Putamen (tissue), 1 donor: ENCODE measurements around the gene C1QL3.

Experiments
- DNase-seq: peaks from one replicate; pipeline ENCODE4 v3.0.0-alpha.2; 2016; ENCODE audit warnings: low spot score

C1QL3 gene

DNA sequence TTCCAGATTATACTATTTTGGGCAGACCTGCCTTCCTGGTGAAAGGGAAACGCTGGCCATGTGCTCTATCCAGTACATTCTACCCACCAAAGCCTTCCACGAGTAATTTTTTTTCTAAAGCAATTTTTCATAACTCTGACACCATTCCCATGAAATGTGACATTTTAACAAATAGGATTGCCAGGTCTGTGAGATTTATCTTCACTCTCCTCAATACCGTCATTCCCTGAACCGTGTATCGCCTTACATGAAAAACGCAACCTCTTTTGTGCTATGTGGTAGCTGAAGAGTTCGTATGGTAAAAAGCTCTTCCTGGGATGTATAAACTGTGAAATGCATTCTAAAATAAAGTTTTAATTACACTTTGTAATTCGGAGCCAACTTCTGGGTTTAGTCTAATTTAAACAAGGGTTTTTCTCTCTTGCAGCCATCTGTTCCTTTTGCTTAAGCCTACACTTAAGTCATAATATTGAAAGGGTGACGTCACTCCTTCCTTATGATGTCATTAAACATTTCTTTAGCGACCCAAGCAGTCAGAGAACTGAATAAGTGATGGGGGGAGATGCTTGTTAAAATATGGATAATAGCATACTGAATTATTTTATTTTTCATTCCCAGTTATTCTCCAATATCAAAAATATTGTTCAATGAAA, 27.7 kb downstream of the C1QL3 start:
- DNase-seq: no peak

DNA sequence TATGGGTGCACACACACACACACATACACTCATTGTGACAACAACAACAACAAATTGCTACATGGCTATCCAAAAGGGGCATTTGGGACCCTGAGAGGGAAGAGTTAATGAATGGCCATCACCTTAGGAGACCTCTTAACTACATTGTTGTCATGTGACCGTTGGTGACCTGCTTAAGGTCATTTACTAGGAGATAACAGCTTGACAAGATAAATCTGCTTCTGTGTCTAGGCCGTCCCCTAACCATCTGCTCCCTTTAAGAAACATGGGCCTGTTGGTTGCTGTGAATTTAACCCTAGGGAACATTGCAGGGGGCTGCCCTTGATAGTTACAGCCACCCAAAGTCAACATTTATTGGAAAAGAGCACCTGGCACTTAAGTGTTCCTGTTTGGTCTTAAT, 29.7 kb downstream of the C1QL3 start:
- DNase-seq: no peak

DNA sequence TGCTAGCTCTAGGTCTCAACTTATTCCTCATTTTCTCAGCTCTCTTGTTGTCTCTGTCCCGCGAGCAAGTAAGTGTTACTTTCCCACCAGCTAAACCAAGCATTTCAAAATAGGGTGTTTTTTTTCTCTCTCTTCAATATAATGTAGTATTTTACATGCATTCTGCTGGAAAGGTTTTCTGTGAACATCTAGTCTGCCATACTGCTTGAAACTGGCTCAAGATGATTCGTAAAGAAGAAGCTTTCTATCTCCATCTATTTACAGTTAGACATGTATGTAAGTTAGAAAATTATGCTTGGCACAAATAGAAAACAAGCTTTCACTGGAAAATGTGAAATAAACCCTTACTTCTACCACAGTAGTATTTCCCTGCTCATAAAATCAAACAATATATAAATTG, 31.2 kb downstream of the C1QL3 start:
- DNase-seq: no peak

DNA sequence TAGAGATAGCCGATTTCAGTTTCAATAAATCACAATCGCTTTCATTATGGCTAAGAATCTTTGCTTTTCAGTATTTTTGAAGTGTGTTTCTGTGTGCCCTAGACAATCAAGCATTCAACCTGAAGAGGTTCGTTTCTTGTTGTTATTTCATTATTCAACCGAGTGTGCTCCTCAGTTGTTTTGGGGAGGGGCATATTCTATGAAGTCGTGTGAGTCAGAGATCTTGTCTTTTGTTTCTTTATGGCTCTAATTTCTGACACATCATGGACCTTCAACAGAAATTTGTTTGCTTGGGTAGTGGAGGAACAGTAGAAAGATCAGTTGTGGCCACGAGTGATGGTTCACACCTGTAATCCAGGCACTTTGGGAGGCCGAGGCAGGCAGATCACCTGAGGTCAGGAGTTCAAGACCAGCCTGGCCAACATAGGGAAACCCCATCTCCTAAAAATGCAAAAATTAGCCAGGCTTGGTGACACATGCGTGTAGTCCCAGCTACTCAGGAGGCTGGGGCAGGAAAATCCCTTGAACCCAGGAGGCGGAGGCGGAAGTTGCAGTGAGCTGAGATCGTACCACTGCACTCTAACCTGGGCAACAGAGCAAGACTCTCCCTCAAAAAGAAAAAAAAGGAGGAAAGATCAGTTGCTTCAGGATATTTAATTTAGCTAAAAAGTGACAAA, 38.3 kb downstream of the C1QL3 start:
- no peak for DNase-seq

DNA sequence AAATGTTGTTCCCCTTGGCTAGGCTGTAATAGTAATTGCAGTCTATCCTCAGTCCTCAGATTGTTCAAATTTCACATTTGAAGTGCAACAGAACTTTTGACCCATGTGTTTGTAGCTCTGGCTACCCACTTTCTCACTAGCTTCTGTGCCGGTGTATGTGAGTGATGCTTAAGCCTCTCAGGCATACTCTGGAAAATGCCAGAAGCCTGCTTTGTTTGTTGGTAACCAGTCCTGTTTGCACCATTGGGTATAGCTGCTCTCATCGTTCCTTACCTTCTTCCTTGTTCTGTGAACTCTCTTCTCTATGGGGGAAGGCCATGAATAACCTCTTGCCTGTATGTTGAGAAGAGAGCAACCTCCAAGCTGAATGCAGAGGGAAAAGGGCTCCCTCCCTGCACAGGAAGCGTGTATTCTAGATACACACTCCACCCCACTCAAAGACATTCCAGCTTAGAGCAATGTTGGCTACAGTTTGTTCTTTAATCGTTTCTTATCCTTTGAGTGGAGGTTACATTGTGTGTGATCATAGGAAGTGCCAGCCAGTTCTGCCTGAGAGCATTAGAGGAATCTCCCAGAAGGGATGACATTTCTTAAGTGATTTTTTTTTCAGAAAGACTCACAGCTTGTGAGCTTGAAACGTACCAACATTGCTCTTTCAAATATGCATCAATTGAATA, 40.5 kb downstream of the C1QL3 start:
- DNase-seq: no peak

DNA sequence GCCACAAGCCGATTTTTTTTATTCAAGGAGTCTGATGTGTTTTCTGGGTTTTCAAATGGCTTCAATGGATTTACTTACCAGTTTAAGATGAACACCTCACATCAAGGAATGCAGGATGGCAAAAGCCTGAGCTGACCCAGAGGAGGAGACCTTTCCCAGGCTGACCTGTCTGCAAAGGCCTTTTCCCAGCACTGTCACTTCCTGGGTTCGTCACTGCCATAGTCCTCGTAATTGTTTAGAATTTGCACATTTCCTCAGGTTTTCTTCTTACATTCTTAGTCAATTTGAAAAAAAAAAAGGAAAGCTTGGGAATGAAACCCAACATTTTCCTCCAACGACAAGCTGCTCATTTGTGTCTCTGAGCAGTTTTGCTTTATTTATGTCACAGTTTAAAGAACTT, 42.9 kb downstream of the C1QL3 start:
- no peak for DNase-seq

DNA sequence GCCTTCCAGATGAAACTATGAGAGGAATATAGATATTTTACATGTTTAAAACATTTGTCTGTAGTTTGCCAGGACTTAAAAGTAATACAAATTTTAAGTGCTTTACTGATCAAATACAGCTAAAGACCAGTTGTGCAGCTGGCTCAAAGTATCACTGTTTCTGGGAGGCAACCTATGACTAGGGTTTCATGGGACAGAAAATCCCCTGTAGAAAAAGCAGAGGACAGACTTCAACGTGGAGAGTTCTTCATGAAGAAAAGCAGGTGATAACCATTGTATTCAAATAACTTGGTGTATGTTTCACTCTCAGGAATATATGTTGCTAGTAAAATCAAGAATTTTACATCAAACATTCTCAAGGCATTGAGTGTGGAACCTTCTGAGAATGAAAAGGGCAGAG, 43.9 kb downstream of the C1QL3 start:
- no peak for DNase-seq

DNA sequence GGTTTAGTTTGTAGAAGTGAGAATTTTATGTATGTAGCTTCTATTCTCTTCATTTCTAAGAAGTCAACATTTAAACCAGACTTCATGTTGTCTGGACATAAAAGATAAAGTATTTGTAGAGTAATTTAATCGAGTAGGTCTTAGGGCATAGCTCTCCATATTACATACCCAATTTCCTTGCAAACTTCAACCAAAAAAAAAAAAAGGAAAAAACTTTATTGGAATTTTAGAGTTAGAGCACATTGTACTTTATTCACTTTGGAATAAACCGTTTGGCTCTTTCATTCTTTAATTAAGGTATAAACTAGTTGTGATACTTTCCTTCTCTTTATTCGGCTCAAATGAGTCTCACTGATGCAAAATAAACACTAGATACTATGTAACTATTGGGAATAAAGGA, 48.9 kb downstream of the C1QL3 start:
- no peak for DNase-seq

DNA sequence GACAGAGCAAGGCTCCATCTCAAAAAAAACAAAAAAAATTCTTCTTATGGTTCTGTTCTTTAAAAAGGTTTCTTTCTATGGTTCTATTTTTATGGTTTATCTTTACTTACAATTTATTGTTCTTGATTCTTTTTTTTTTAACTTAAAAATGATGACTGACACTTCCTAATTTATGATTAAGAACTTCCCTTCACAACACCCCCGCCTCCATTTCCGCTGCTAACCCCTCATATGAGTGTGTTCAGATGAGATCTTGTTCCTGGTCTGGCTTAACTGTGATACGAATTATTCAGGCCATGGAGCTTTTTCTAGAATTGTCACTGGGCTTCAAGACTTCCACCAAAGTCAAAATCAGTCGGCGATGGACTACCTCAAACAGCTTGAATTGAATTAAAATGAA, 50.9 kb downstream of the C1QL3 start:
- no peak for DNase-seq

DNA sequence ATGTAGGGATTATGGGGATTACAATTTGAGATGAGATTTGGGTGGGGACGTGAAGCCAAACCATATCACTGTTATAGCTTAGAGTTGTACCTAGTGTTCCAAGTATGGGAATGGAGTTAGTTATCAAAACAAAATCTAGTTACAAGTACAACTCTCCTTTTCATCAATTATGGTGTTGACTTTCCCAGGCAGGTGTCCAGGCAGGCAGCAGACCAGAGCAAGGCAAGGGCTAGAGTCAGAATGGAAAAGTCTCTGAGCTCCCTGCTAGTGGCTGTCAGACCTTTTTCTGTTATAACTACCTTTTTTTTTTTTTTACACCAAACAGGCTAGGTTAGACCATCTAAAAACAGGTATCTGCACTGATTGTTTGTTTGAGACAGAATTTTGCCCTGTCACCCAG, 55.7 kb downstream of the C1QL3 start:
- DNase-seq: no peak
